SKM-1 (cell line): ENCODE results near the gene NUDT19.
A peak's percentile ranks its signal among the peaks of the same experiment; 100 is the strongest.
"Not testable (repeated sequence)": the region's sequence is repeated elsewhere in the genome, so short reads cannot be mapped to it uniquely, and the experiment has no call there.

Experiments
- DNase-seq: peaks from one replicate; lab custom pipeline; 2025; ENCODE audit not compliant: unreplicated experiment; lab: John Stamatoyannopoulos, UW

Gene NUDT19

GRCh38 chr19:32674931-32675719 lies 16.5 kb upstream of the NUDT19 start, which contains the start of gene ANKRD27:
TSS of gene ANKRD27 (minus strand) at chr19:32675180. CDS start at chr19:32659015, 16,165 bp downstream.
- peak; percentile 95 for DNase-seq

- peak; percentile 23 for DNase-seq
Measured at GRCh38 chr19:32675720-32676185, 15.9 kb upstream of the NUDT19 start, which contains the start of gene RGS9BP. TSS of gene RGS9BP (plus strand) at chr19:32675848. CDS start at chr19:32676264, 416 bp downstream.

DNA sequence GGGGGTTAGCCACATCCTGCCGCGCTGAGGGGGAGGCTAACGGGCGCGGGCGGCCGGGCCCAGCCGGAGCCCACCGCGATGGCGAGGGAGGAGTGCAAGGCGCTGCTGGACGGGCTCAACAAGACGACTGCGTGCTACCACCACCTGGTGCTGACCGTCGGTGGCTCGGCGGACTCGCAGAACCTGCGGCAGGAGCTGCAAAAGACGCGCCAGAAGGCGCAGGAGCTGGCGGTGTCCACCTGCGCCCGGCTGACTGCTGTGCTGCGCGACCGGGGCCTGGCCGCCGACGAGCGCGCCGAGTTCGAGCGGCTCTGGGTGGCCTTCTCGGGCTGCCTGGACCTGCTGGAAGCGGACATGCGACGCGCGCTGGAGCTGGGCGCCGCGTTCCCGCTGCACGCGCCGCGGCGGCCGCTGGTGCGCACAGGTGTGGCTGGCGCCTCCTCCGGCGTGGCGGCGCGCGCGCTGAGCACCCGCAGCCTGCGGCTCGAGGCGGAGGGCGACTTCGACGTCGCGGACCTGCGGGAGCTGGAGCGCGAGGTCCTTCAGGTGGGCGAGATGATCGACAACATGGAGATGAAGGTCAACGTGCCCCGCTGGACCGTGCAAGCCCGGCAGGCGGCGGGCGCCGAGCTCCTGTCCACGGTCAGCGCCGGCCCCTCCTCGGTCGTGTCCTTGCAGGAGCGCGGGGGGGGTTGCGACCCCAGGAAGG lies 15.3 kb upstream of the NUDT19 start:
- DNase-seq = no peak

- no peak for DNase-seq
Measured at GRCh38 chr19:32676895-32677359, 14.7 kb upstream of the NUDT19 start.

GRCh38 chr19:32677657-32678056 lies 14.0 kb upstream of the NUDT19 start:
- no peak for DNase-seq

DNA sequence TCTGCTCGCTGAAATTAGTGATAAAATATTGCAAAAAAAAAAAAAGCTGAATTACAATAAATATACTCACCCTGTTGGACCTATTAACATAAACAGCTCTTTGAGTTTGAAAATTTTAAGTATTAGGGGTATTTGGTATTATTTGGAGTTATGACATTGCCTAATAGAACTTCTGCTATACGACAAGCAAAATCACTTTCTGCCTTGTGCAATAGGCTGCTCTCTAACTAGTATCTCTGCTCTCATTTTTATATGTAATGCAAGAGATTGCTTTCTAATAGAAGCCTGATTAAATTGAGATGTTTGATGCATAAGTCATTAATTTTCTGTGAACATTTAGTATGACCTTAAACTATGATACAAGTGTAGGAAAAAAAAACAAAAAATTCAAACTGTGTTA lies 10.6 kb upstream of the NUDT19 start:
- DNase-seq = no peak

DNA sequence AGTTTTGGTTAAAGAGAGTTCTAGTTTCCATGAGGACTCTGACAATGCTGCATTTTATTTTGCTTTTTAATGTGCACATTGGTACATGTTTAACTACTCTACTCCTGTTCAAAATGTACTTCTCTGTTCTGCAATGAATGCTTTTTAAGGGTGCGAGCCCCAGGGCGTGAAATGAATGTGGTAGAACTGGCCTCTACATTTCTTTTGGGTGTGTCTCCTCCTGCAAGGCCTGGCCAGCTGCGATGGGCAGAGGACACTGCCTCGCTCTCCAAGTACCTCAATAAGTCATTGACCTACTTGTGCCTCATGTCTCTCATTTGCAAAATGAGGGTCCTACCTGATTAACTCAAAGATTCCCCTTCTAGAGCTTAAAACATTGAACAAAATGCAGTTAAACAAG lies 9.3 kb upstream of the NUDT19 start:
- DNase-seq = no peak

GRCh38 chr19:32686847-32687475 lies 4.7 kb upstream of the NUDT19 start:
- DNase-seq = no peak

- no peak for DNase-seq
Measured at GRCh38 chr19:32687681-32688080, 3.9 kb upstream of the NUDT19 start.

- DNase-seq = no peak
Measured at GRCh38 chr19:32688311-32688710, 3.3 kb upstream of the NUDT19 start.

DNA sequence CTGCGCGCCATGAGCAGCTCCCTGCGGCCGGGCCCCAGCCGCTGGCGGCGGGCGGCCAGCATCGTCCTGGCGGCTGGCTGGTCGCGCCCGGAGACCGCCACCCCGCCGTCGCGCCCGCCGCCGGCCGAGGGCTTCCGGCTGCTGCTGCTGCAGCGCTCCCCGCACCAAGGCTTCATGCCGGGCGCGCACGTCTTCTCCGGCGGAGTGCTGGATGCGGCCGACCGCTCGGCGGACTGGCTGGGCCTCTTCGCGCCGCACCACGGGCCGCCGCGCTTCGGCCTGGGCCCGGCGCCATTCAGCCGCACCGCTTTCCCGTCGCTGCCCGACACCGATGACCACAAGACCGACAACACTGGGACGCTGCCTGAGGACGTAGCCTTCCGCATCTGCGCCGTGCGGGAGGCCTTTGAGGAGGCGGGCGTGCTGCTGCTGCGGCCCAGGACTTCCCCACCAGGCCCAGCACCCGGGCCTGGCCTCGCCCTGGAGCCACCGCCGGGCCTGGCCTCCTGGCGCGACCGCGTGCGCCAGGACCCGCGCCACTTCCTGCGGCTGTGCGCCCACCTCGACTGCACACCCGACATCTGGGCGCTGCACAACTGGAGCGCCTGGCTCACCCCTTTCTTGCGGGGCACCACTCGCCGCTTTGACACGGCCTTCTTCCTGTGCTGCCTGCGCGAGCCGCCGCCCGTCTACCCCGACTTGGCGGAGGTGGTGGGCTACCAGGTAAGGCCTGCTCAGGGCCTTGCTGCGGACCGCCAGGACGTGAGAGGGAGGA lies 518 bp downstream of the NUDT19 start:
- DNase-seq = no peak

- no peak for DNase-seq
Measured at GRCh38 chr19:32692727-32693061, 1.1 kb downstream of the NUDT19 start.

GRCh38 chr19:32693151-32694108 lies 1.8 kb downstream of the NUDT19 start:
- not testable (repeated sequence) for DNase-seq

GRCh38 chr19:32694316-32694715 lies 2.7 kb downstream of the NUDT19 start:
- not testable (repeated sequence) for DNase-seq

GRCh38 chr19:32694851-32695250 lies 3.2 kb downstream of the NUDT19 start:
- DNase-seq = not testable (repeated sequence)

DNA sequence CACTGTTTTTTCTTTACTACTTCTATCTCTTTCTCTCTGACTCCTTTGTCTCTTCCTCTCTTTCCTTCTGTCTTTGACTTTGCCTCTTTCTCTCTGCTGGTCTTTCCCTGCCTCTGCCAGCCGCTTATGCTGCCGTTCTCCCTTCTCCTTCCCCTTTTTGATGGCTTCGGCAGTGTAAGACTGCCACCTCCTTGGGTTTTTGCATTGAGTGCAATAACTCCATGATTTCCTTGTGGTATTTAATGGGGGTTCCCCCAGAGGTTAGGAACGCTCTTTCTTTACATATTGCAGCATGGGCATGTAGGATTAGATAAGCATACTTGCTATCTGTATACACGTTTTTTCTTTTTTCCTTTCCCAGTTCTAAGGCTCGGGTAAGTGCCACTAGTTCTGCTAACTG lies 3.9 kb downstream of the NUDT19 start:
- not testable (repeated sequence) for DNase-seq

DNA sequence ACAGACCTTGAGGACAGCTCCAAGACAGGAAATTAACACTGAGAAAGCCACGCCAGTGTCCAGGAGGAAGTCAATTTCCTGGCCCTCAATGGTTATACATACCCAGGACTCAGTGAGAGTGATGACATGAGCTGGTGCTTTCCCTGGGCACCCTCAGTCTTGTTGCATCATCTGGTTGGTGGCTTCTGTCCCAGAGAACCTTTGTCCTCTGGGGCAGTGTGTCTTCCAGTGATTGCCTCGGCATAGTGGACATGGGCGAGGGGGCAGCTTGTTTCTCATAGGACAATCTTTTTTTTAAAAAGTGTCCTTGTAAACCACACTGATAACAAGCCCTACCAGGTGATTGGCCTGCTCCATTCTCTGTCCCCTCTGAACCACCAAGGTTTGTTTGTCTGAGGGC lies 5.2 kb downstream of the NUDT19 start:
- not testable (repeated sequence) for DNase-seq

- DNase-seq = not testable (repeated sequence)
Measured at GRCh38 chr19:32700129-32700528, 8.5 kb downstream of the NUDT19 start.

- no peak for DNase-seq
Measured at GRCh38 chr19:32702010-32702409, 10.4 kb downstream of the NUDT19 start.

- DNase-seq = not testable (repeated sequence)
Measured at GRCh38 chr19:32704006-32704405, 12.4 kb downstream of the NUDT19 start.
